Glomerular visceral epithelial cell (primary cell): ENCODE data around the gene ZNF513.
"Not testable (repeated sequence)": the region's sequence is repeated elsewhere in the genome, so short reads cannot be mapped to it uniquely, and the experiment has no call there.

ENCODE experiments used
- DNase-seq: peaks from one replicate; pipeline ENCODE4 v3.0.0-alpha.2; 2016; ENCODE audit errors: extremely low spot score

Gene ZNF513

GRCh38 chr2:27356382-27357181 is 24.0 kb downstream of the ZNF513 start, which contains the start of gene GTF3C2:
GTF3C2 (minus strand) TSS chr2:27356764; CDS start chr2:27343554, 13,210 bp downstream.
- peak; percentile 95 for DNase-seq

- peak; percentile 53 for DNase-seq
Observed at GRCh38 chr2:27356056-27356381, 24.5 kb downstream of the ZNF513 start.

GRCh38 chr2:27354597-27354927 is 26.0 kb downstream of the ZNF513 start:
- DNase-seq: no peak

GRCh38 chr2:27353762-27354596 is 26.6 kb downstream of the ZNF513 start:
- DNase-seq: no peak

GRCh38 chr2:27353386-27353761 is 27.2 kb downstream of the ZNF513 start:
- DNase-seq: not testable (repeated sequence)

- DNase-seq: no peak
Observed at GRCh38 chr2:27351802-27352598, 28.5 kb downstream of the ZNF513 start.

GRCh38 chr2:27350106-27350693 is 30.3 kb downstream of the ZNF513 start:
- no peak for DNase-seq

- no peak for DNase-seq
Observed at GRCh38 chr2:27347641-27348040, 32.9 kb downstream of the ZNF513 start.

- no peak for DNase-seq
Observed at GRCh38 chr2:27336173-27336572, 44.4 kb downstream of the ZNF513 start.

GRCh38 chr2:27335311-27335710 is 45.2 kb downstream of the ZNF513 start:
- no peak for DNase-seq
